Activated CD4-positive, alpha-beta T cell treated with anti-CD3 and anti-CD28 coated beads, Interleukin-2, Interleukin-4, amounts not matched to agents 100 ng/mL and 50 ng/mL, durations not matched to agents 16 hours and 8 hours (primary cell): Measurements from ENCODE around the gene MLLT10.

Source experiments
- DNase-seq: peaks from one replicate; pipeline ENCODE4 v3.0.0-alpha.2; 2020; ENCODE audit warnings: low spot score

Gene MLLT10

DNA sequence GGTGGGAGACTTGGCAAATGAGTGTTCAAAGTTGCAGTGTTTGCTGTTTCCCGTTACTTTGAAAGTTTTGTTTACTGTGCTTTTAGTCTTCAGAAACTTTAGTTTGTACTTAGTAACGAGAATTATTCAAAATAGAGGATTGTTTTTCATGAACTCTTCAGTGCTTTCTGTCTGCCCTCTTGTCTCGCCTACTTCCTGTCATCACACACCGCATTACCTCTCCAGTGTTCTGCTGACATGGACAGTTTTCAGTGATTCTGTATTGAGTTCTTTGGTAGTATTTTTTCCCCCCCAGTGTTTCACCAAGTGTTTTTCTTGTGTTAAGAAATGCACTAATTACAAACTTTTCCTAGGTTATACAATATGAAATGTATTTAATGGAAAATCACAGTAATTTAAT is 207.0 kb downstream of the MLLT10 start:
- DNase-seq: no peak

DNA sequence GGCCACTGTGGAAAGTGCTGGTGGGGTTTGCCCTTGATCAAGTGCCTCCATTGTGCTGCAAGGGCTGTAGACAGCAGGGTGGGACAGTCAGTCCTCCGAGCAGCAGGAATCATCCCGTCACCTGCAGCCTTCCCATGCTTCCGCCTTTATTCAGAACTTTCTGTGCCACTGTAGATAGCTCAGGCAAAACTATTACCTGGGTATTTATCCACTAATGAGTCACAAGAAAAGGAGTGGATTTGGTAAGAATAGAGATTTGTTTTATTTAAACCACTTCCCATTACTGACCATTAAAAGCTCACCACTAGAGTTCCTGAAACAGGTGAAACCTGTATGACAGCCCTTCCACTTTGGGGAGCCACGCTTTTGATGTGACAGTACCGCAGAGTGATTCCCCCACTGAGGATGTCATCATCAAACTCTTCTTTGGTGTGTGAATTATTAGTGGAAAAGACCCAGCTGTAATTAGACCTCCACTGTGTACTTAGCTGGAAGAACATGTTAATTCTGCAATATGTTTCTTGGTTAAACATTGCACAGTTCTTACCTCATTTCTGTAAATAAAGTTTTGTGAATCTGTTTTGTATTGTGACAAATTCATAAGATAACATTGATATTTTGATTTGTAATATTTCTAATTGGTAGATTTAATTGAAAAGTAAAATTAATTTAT is 208.8 kb downstream of the MLLT10 start:
- no peak for DNase-seq

GRCh38 chr10:21744223-21744622 is 210.2 kb downstream of the MLLT10 start:
- DNase-seq: no peak

GRCh38 chr10:21746118-21746517 is 212.1 kb downstream of the MLLT10 start:
- DNase-seq: peak; percentile 12

GRCh38 chr10:21747809-21748208 is 213.8 kb downstream of the MLLT10 start:
- DNase-seq: no peak

- DNase-seq: peak; percentile 22
Measured at GRCh38 chr10:21749788-21750187, 215.8 kb downstream of the MLLT10 start.

- no peak for DNase-seq
Measured at GRCh38 chr10:21750424-21750823, 216.4 kb downstream of the MLLT10 start.

DNA sequence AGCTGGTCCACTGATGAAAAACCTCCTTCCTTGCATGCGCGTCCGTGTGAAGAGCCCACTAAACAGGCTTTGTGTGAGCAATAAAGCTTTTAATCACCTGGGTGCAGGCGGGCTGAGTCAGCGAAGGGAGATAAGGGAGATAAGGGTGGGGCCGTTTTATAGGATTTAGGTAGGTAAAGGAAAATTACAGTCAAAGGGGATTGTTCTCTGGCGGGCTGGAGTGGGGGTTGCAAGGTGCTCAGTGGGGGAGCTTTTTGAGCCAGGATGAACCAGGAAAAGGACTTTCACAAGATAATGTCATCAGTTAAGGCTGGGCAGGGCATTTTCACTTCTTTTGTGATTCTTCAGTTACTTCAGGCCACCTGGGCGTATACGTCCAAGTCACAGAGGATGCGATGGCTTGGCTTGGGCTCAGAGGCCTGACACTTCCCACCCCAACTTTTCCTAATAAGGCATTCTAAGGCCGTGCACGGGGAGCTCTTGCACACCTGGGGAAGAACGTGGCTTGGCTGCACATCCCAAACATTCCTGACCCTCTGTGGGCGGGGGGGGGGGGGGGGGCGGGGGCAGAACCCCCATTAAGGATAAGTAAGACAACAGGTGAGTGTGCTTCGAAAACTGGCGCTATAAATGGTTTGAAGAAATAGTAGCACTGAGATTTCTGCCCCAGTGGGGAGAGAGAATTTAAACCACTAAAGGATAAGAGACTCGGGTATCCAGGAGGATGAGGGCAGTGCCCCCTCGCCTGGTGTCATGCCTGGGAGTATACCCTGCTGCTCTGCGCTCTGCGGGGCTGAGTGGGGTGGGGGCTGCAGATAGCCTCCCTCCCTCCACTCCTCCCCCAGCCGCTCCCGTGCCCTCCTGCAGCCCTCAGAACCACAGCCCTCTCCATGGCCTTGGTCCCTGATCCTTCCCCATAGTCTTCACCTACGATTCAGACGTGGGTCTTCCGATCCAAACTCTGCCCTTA is 217.6 kb downstream of the MLLT10 start:
- DNase-seq: no peak

DNA sequence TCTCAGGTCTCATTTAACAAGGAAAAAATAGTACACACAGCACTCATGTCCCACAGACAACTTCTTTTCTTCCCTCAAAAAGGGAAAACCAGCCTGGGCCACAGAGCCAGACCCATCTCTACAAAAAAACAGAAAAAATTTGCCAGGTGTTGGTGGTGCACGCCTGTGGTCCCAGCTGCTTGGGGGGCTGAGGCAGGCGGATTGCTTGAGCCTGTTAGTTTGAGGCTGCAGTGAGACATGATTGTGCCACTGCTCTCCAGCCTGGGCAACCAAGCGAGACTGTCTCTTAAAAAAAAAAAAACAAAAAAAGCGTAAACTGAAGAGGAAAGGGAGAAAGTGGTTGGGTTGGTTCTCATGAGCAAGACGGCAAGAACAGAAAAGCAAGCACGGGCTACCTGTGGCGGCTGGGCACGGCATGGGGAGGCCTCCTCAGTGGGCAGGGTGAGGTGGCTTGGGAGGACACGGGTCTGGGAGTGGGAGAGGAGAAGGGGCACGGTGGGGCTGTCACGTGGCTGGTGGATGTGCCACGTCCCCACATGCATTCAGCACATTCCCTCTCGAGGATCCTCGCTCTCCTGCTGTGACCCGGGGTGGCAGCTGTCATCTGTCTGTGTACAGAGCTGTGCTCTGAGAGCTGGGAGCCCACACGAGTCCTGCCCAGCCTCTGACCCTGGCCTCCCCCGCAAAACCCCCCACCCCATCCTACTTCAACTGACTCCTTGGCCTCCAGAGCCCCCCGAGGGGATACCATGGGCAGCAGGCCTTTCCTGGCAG is 219.7 kb downstream of the MLLT10 start:
- DNase-seq: no peak

- no peak for DNase-seq
Measured at GRCh38 chr10:21754410-21755011, 220.5 kb downstream of the MLLT10 start.

DNA sequence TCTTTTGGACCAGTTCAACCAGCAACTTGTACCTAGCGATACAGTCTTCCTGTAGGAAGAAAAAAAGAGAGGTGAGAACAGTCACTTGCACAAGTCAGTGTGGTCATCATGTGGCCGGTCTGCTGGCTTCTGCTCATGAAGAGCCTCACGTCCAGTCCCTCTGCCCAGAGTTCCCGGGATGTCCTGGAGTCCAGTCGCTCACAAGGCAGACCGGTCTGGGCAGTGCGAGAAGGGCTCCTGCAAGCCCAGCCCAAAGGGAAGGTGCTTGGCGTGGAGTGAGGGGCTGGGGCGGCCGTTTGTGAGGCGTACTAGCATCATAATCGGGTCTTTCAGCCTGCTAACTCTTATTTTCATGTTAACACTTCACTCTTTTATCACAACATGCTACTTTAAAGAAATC is 222.7 kb downstream of the MLLT10 start:
- DNase-seq: no peak

- no peak for DNase-seq
Measured at GRCh38 chr10:21757185-21757901, 223.3 kb downstream of the MLLT10 start.

- DNase-seq: no peak
Measured at GRCh38 chr10:21758239-21758638, 224.2 kb downstream of the MLLT10 start.

GRCh38 chr10:21758696-21759095 is 224.7 kb downstream of the MLLT10 start:
- DNase-seq: no peak

- DNase-seq: no peak
Measured at GRCh38 chr10:21759232-21759631, 225.2 kb downstream of the MLLT10 start.

DNA sequence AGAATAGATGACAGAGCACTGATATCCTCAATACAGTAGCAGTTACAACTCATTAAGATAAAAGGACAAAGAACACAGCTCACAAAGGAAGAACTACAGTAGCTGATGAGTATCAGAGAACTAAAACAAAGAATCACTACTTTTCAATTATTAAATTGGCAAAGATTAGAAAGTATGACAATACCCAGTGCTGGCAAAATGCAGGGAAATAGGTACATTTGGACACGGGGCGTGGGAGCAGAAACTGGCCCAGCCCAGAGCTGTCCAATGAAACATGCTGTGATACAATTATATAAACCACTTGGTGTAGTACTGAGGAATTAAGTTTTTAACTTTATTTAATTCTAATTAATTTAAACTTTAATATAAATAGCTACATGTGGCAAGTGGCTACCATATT is 226.3 kb downstream of the MLLT10 start:
- DNase-seq: no peak

GRCh38 chr10:21764466-21765189 is 230.6 kb downstream of the MLLT10 start:
- DNase-seq: no peak

DNA sequence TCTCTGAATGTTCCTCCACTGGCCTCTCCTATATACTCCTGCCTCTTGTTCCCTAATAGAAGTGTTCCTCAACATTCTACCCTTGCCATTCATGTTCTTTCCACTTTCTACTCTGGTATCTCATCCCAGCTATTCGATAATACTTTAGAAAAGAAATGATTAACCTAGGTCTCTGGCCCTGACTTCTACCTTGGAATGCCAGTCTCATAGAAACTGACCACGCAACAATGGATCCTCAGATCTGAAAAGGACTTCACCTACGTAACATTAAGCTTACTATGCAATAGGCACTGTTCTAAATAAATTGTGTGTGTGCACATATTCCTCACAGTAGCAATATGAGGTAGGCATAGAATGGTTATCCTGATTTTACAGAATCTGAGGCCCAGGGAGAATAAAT is 235.0 kb downstream of the MLLT10 start:
- no peak for DNase-seq

- DNase-seq: no peak
Measured at GRCh38 chr10:21771219-21771618, 237.2 kb downstream of the MLLT10 start.

DNA sequence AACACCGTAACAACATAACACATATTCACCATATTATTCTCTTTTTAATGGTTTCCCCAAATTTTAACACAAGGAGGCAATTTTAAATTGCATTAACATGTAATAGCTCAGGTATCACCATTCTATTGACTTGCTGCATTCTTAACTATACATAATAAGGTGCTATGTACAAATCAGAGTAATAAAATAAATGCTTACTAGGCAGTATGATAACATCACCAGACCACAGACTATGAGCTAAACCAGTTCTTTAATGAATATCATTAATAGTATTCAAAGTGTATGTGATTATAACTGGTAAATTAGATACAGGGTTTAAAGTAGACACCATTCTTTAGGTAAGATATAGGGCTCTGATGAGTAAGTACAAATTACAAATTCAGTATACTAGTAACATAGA is 242.9 kb downstream of the MLLT10 start:
- DNase-seq: no peak

GRCh38 chr10:21791276-21791675 is 257.2 kb downstream of the MLLT10 start:
- DNase-seq: no peak
